ENCODE data around the gene TCF7L1. TPM values are rescaled to one million over a fixed set of nuclear protein-coding genes. Genes with fewer than 3 reads are reported as not detected.
A peak's percentile ranks its signal among the peaks of the same experiment; 100 is the strongest.

The TCF7L1 gene
- total and polyA plus RNA-seq, 9 of the 15 experiments (the other 6 are each of a cell fraction or from before 2014, with no cell fraction given), result 0.03 to 0.11 (median 0.07) TPM; not detected in 5

DNA sequence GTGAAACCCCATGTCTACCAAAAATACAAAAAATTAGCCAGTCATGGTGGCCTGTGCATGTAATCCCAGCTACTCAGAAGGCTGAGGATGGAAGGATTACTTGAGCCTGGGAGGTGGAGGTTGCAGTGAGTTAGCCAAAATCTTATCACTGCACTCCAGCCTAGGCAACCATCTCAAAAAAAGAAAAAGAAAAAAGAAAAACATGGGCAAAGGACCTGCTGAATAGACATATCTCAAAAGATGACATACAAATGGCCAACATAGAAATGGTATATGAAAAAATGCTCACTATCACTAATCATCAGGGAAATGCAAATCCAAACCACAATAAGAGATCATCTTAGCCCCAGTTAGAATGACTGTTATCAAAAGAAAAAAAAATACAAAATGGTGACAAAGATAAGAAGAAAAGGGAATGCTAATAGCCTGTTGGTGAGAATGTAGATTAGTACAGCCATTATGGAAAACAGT, 196.0 kb downstream of the TCF7L1 start (continued):
- TF ChIP-seq HIVEP1 (CRISPR knock-in tag; IDR thresholded peaks at IDR 0.05) (no peak), KDM1A (IDR thresholded peaks at IDR 0.05) (peak; percentile 99), ZMIZ1 (IDR thresholded peaks at IDR 0.05; ENCODE audit: low read depth in 2 of 2, low read length in 2 of 2) (no peak), RAD21 (CRISPR knock-in tag; conservative IDR thresholded peaks at IDR 0.05 in 1 of 2, IDR thresholded peaks at IDR 0.05 in 1 of 2) (no peak), NRF1 (conservative IDR thresholded peaks at IDR 0.05 in 1 of 2, IDR thresholded peaks at IDR 0.05 in 1 of 2) (no peak), ZNF431 (CRISPR knock-in tag; IDR thresholded peaks at IDR 0.05) (no peak), ZBED1 (IDR thresholded peaks at IDR 0.05) (no peak), MBD2 (IDR thresholded peaks at IDR 0.05; ENCODE audit: borderline replicate concordance, low read depth) (no peak), YBX1 (IDR thresholded peaks at IDR 0.05) (no peak), ZNF23 (CRISPR knock-in tag; IDR thresholded peaks at IDR 0.05) (no peak), GTF2F1 (IDR thresholded peaks at IDR 0.05; ENCODE audit: low read depth, low read length) (no peak), MYNN (IDR thresholded peaks at IDR 0.05) (no peak), MYNN (CRISPR knock-in tag; IDR thresholded peaks at IDR 0.05) (no peak), PRPF4 (IDR thresholded peaks at IDR 0.05; ENCODE audit: insufficient read depth, low read depth, low read length, poor library complexity, severe bottlenecking) (no peak), RHOXF2B (CRISPR knock-in tag; conservative IDR thresholded peaks at IDR 0.05) (no peak), PATZ1 (CRISPR knock-in tag; IDR thresholded peaks at IDR 0.05; ENCODE audit: borderline replicate concordance) (no peak), ARNT (IDR thresholded peaks at IDR 0.05) (peak in 1 of 2 experiments; percentile 88; a peak in 2 of 4 replicates), MCM7 (IDR thresholded peaks at IDR 0.05) (no peak; a peak in 1 of 4 replicates), TAL1 (IDR thresholded peaks at IDR 0.05) (peak; percentile 83), POLR2A (conservative IDR thresholded peaks at IDR 0.05) (no peak)
- TF ChIP-seq, protein P1, sequence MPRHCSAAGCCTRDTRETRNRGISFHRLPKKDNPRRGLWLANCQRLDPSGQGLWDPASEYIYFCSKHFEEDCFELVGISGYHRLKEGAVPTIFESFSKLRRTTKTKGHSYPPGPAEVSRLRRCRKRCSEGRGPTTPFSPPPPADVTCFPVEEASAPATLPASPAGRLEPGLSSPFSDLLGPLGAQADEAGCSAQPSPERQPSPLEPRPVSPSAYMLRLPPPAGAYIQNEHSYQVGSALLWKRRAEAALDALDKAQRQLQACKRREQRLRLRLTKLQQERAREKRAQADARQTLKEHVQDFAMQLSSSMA (CRISPR knock-in tag; IDR thresholded peaks at IDR 0.05), result no peak
- TF ChIP-seq, protein P2, sequence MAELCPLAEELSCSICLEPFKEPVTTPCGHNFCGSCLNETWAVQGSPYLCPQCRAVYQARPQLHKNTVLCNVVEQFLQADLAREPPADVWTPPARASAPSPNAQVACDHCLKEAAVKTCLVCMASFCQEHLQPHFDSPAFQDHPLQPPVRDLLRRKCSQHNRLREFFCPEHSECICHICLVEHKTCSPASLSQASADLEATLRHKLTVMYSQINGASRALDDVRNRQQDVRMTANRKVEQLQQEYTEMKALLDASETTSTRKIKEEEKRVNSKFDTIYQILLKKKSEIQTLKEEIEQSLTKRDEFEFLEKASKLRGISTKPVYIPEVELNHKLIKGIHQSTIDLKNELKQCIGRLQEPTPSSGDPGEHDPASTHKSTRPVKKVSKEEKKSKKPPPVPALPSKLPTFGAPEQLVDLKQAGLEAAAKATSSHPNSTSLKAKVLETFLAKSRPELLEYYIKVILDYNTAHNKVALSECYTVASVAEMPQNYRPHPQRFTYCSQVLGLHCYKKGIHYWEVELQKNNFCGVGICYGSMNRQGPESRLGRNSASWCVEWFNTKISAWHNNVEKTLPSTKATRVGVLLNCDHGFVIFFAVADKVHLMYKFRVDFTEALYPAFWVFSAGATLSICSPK (IDR thresholded peaks at IDR 0.05; ENCODE audit: borderline replicate concordance), result no peak
- TF ChIP-seq, protein P3, sequence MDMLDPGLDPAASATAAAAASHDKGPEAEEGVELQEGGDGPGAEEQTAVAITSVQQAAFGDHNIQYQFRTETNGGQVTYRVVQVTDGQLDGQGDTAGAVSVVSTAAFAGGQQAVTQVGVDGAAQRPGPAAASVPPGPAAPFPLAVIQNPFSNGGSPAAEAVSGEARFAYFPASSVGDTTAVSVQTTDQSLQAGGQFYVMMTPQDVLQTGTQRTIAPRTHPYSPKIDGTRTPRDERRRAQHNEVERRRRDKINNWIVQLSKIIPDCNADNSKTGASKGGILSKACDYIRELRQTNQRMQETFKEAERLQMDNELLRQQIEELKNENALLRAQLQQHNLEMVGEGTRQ (CRISPR knock-in tag; IDR thresholded peaks at IDR 0.05), result no peak

All from K562 (cell line).